Cardiac muscle cell (in vitro differentiated cells and primary cell): Measurements from ENCODE around the gene CNKSR1. TPM values are rescaled to one million over a fixed set of nuclear protein-coding genes. Genes with fewer than 3 reads are reported as not detected.

Experiments used
- DNase-seq, 2 donors: peaks; one replicate each; pipeline versions ENCODE4 v3.0.0 to v3.0.0-alpha.2; 2010 to 2017; ENCODE audit warnings: low read depth in 1 of 2, low spot score in 1 of 2
- H3K27ac ChIP-seq: fragments of 200-600 bp; sonication (generic); 2 replicates; pipeline ENCODE4 v1.5.1; 2016
- H3K27me3 ChIP-seq: fragments of 200-600 bp; sonication (generic); 2 replicates; pipeline ENCODE4 v1.6.0; 2016; ENCODE audit warnings: control low read depth
- H3K36me3 ChIP-seq: fragments of 200-600 bp; sonication (generic); 2 replicates; pipeline ENCODE4 v1.5.1; 2016; ENCODE audit warnings: control low read depth
- H3K4me1 ChIP-seq: fragments of 200-600 bp; sonication (generic); 2 replicates; pipeline ENCODE4 v1.8.1; 2017; ENCODE audit warnings: low read depth, mild to moderate bottlenecking, mixed run types
- H3K4me3 ChIP-seq: fragments of 200-600 bp; sonication (generic); 2 replicates; pipeline ENCODE4 v1.5.1; 2016; ENCODE audit warnings: mild to moderate bottlenecking
- H3K9me3 ChIP-seq: fragments of 200-600 bp; sonication (generic); 2 replicates; pipeline ENCODE4 v1.5.1; 2017; ENCODE audit warnings: low read depth, mild to moderate bottlenecking, control low read depth
- polyA plus RNA-seq: library from polyadenylated mRNA; unstranded; fragments of >200 nt; fragmentation: Nextera tagmentation; extraction: Ambion mirVana; gene quantifications from 2 replicates; pipeline ENCODE4 v1.2.1, GENCODE V29; 2016
- total RNA-seq: library from RNA; depleted of rRNA; stranded (reverse); fragments of >200 nt; gene quantifications from 2 replicates; pipeline ENCODE4 v1.2.3, GENCODE V29; 2016
- TF ChIP-seq, protein P1 (sequence below): IDR thresholded peaks from 2 replicates; pipeline ENCODE4 v1.5.1; 2012; ENCODE audit warnings: low read depth, mild to moderate bottlenecking, low read length

Gene CNKSR1
- total and polyA plus RNA-seq, 2 experiments from 2014 or later: 7.5 to 9.7 TPM

DNA sequence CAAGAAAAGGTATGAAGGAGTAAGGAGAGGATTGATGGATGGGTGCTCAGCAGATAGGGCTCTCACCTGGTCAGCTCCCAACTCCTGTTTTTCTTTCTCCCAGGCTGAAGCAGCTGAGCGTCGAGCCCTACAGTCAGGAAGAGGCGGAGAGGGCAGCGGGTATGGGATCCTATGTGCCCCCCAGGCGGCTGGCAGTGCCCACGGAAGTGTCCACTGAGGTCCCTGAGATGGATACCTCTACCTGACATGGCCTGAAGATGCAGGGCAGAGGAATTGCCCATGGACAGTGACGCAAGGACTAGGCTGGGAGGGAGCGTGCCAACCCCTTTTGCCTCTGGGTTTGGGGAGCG lies 6.8 kb upstream of the CNKSR1 start:
- Histone ChIP-seq H3K27ac (no peak overlapping the region), H3K27me3 (no peaks in the 10 kb centered on the region), H3K9me3 (no peaks in the 10 kb centered on the region), H3K36me3 (no peaks in the 10 kb centered on the region), H3K4me3 (peak overlapping the region; percentile 85), H3K4me1 (peaks cover 9% of the 10 kb centered on the region)
- DNase-seq: no peak
- TF ChIP-seq, protein P1, sequence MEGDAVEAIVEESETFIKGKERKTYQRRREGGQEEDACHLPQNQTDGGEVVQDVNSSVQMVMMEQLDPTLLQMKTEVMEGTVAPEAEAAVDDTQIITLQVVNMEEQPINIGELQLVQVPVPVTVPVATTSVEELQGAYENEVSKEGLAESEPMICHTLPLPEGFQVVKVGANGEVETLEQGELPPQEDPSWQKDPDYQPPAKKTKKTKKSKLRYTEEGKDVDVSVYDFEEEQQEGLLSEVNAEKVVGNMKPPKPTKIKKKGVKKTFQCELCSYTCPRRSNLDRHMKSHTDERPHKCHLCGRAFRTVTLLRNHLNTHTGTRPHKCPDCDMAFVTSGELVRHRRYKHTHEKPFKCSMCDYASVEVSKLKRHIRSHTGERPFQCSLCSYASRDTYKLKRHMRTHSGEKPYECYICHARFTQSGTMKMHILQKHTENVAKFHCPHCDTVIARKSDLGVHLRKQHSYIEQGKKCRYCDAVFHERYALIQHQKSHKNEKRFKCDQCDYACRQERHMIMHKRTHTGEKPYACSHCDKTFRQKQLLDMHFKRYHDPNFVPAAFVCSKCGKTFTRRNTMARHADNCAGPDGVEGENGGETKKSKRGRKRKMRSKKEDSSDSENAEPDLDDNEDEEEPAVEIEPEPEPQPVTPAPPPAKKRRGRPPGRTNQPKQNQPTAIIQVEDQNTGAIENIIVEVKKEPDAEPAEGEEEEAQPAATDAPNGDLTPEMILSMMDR: no peak

DNA sequence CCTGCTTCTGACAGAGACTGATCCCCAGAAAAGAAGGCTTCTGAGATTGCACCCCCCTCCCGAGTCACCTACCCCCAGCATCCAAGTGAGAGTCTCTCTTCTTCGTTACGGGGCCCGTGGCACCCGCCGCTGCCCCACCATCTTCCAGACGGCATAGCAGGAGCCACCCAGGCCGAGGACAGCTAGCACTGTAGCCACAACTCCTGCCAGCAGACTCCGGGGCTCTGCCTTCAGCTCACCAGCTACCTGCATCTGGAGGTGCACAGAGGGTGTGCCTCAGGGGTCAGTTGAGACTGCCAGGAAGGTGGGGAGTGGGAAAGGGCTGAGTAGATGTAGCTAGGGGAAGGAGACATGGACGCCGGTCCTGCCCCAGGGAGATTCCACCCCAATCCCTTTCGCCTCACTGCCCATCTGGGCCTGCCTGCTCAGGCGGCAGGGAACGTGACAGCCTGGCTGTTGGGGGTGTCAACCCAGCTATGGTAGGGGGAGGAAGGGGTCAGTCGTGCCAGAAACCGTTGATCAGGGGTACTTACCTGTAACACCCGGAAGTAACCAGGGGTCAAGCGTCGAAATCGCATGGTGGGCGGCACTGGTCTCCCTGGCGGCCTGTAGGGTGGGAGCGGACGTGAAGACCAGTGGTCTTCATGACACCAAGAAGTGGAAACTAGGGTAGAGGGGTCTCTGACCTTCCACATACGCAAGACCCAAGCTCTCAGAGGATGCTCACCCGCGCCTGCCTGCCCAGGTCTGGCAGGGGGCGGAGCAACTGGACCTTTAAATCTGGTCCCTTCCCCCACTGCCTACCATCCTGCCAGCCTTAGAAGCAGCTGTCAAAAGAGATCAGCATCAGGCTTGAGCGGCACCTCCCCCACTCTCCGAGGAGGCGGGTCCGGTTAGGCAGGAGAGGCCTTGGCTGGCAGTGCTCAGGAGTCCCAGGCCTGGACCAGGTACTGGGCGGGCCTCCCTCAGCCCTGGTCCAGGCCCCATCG lies 5.9 kb upstream of the CNKSR1 start, which contains the start of gene ZNF593OS:
Gene ZNF593OS, minus strand, starts transcription at position 749 of the 989 bp plus-strand sequence. Its CDS starts 171 bp downstream, at position 578.
- TF ChIP-seq, protein P1: no peak
- H3K4me3 ChIP-seq: no peak within 1 kb of the TSS
- DNase-seq: no peak
- no peaks in the 10 kb centered on the region for H3K27me3 ChIP-seq
- no peak within 1 kb of the TSS for H3K27ac ChIP-seq
- H3K9me3 ChIP-seq: no peaks in the 10 kb centered on the region
- H3K4me1 ChIP-seq: peaks cover 9% of the 10 kb centered on the region
- no peaks in the 10 kb centered on the region for H3K36me3 ChIP-seq

DNA sequence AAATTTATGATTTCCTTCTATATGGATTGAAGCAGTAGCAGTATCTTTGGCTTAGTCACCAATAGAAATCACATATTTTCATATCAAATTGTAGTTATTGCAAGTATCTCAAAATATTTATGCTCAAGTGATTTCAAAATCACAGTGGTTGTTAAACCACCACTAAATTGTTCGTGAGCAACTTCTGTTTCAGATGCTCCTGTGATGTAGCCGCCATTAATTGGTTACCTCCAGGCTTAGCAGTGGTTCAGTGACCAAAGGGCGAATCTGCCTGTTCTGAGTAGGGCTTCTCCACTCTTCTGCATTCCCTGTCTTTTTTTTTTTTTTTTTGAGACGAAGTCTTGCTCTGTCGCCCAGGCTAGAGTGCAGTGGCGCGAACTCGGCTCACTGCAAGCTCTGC lies 1.9 kb upstream of the CNKSR1 start:
- no peaks in the 10 kb centered on the region for H3K9me3 ChIP-seq
- no peaks in the 10 kb centered on the region for H3K36me3 ChIP-seq
- peaks cover 12% of the 10 kb centered on the region for H3K4me1 ChIP-seq
- TF ChIP-seq, protein P1: no peak
- H3K27me3 ChIP-seq: no peaks in the 10 kb centered on the region
- H3K27ac ChIP-seq: no peak overlapping the region
- no peak for DNase-seq
- H3K4me3 ChIP-seq: no peak overlapping the region

DNA sequence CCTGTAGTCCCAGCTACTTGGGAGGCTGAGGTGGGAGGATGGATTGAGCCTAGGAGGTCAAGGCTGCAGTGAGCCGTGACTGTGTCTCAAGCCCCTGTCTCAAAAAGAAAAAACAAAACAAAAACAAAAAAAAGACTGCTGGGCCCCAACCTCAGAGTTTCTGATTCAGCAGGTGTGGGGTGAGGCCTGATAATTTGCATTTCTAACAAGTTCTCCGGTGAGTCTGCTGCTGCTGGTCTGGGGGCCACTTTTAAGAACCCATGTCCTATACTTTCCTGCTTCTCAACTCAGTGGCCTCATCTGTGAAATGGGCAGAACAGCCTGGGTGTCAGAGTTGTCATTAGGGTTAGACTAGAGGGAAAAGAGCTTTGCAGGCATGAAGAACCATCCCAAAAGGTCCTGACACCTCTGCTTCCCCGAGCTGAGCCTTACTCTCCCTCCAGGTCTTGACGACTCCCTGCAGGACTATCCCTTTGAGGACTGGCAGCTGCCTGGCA lies 2.8 kb downstream of the CNKSR1 start:
- H3K9me3 ChIP-seq: no peaks in the 10 kb centered on the region
- H3K36me3 ChIP-seq: no peaks in the 10 kb centered on the region
- H3K4me3 ChIP-seq: no peak overlapping the region
- H3K27ac ChIP-seq: no peak overlapping the region
- no peak for DNase-seq
- TF ChIP-seq, protein P1: no peak
- no peaks in the 10 kb centered on the region for H3K27me3 ChIP-seq
- H3K4me1 ChIP-seq: peaks cover 7% of the 10 kb centered on the region

DNA sequence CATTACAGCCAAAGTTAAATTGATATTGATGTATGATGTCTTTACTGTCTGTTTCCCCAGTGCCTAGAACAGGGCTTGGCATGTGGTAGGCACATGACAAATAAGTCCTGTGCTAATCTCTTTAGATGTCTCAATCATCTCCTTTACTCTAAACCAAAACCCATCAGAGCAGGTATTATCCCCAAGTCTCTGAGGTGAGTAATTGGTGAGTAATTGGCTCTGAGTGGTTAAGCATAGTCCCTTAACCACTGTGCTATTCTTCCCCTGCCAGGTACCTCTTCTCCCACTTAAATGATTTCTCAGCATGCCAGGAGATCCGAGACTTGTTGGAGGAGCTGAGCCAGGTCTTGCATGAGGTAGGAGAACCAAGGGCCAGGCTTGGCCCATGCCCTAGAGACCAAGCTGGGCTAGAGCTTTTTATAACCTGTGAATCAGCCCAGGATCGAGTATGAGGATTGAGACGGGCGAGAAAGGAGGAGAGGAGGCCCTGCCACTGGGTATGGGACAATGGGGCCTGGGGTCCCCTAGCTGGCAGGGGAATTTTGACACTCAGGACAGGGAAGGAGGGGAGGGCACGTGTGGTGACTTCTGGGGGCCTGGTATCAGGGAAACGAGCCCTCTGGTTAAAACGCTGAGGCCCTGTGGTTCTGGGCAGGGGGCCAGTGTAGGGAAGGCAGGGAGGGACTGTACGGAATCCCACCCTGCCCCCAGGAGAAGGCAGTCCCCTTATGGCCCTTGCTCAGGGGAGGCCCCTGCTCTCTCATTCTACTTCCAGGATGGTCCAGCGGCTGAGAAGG lies 4.5 kb downstream of the CNKSR1 start:
- no peak overlapping the region for H3K27ac ChIP-seq
- H3K4me1 ChIP-seq: peaks cover 7% of the 10 kb centered on the region
- no peaks in the 10 kb centered on the region for H3K9me3 ChIP-seq
- H3K27me3 ChIP-seq: no peaks in the 10 kb centered on the region
- H3K4me3 ChIP-seq: no peak overlapping the region
- TF ChIP-seq, protein P1: no peak
- H3K36me3 ChIP-seq: no peaks in the 10 kb centered on the region
- DNase-seq: no peak
